GM13976 (cell line): ENCODE measurements around the gene INTU.
A peak's percentile ranks its signal among the peaks of the same experiment; 100 is the strongest.

Experiments used
- DNase-seq: peaks from one replicate; pipeline ENCODE4 v3.0.0; 2012; ENCODE audit warnings: low spot score
- in situ Hi-C: fragments of 300-500 bp; cut with MboI; formaldehyde crosslinking; loops from one replicate; pipeline ENCODE4 v1.12.0; 2022; ENCODE audit warnings: low sequenced_read_pairs, mixed read lengths, inconsistent platforms; ENCODE audit not compliant: unreplicated experiment
- TF ChIP-seq, protein P1 (sequence below): IDR thresholded peaks from 2 replicates; pipeline ENCODE4 v1.5.1; 2012; ENCODE audit warnings: borderline replicate concordance, mild to moderate bottlenecking; ENCODE audit not compliant: insufficient read depth; ENCODE audit errors: extremely low read depth, missing control alignments, control extremely low read depth

The INTU gene

GRCh38 chr4:127606823-127607222 is 25.9 kb upstream of the INTU start:
- TF ChIP-seq, protein P1, sequence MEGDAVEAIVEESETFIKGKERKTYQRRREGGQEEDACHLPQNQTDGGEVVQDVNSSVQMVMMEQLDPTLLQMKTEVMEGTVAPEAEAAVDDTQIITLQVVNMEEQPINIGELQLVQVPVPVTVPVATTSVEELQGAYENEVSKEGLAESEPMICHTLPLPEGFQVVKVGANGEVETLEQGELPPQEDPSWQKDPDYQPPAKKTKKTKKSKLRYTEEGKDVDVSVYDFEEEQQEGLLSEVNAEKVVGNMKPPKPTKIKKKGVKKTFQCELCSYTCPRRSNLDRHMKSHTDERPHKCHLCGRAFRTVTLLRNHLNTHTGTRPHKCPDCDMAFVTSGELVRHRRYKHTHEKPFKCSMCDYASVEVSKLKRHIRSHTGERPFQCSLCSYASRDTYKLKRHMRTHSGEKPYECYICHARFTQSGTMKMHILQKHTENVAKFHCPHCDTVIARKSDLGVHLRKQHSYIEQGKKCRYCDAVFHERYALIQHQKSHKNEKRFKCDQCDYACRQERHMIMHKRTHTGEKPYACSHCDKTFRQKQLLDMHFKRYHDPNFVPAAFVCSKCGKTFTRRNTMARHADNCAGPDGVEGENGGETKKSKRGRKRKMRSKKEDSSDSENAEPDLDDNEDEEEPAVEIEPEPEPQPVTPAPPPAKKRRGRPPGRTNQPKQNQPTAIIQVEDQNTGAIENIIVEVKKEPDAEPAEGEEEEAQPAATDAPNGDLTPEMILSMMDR = no peak
- DNase-seq = no peak
- in situ Hi-C loops = no loop called here

DNA sequence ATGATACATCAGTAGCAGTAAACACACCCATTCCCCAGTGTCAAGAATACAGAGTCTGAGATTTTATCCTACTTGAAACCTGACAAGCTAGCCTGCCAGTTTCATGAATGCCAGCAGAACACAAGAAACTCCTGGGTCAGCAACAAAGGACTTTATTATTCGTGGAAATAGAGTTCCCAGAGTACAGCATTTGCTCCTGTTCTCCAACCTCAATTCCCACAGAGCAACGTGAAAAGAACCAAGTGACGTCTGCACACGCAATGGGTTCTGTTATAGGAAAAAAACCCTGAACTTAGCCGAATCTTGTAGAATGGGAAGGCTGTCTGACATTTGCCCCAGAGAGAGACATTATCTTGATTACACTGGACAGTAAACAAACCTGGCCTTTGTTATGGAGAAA is 23.3 kb upstream of the INTU start:
- DNase-seq = no peak
- TF ChIP-seq, protein P1 = no peak
- in situ Hi-C loops = no loop called here

- TF ChIP-seq, protein P1 = no peak
Observed at GRCh38 chr4:127610488-127610887, 22.3 kb upstream of the INTU start.

GRCh38 chr4:127616898-127617297 is 15.9 kb upstream of the INTU start:
- TF ChIP-seq, protein P1 = no peak
- in situ Hi-C loops = loop anchor here (10.0 kb wide), 1 partner anchor 118 kb away; the partner anchor contains the start of gene SLC25A31
- DNase-seq = no peak

More at GRCh38 chr4:127610488-127610887, 22.3 kb upstream of the INTU start:
- DNase-seq = no peak
- in situ Hi-C loops = loop anchor here (10.0 kb wide), 1 partner anchor 124 kb away; the partner anchor contains the start of gene SLC25A31

DNA sequence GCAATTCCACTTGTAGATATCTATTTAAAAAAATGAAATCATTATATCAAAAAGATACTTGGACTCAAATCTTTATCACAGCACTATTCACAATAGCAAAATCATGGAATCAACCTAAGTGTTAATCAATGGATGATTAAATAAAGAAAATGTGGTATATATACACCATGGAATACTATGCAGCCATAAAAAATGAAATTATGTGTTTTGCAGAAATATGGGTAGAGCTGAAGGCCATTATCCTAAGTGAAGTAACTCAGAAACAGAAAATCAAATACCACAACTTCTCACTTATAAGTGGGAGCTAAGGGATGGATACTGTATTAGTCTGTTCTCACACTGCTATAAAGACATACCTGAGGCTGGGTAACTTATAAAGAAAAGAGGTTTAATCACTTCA is 14.3 kb upstream of the INTU start:
- no peak for DNase-seq
- in situ Hi-C loops = loop anchor here (10.0 kb wide), 1 partner anchor 116 kb away; the partner anchor contains the start of gene SLC25A31
- TF ChIP-seq, protein P1 = no peak

- in situ Hi-C loops = no loop called here
- no peak for DNase-seq
- TF ChIP-seq, protein P1 = no peak
Observed at GRCh38 chr4:127622621-127622920, 10.2 kb upstream of the INTU start.

DNA sequence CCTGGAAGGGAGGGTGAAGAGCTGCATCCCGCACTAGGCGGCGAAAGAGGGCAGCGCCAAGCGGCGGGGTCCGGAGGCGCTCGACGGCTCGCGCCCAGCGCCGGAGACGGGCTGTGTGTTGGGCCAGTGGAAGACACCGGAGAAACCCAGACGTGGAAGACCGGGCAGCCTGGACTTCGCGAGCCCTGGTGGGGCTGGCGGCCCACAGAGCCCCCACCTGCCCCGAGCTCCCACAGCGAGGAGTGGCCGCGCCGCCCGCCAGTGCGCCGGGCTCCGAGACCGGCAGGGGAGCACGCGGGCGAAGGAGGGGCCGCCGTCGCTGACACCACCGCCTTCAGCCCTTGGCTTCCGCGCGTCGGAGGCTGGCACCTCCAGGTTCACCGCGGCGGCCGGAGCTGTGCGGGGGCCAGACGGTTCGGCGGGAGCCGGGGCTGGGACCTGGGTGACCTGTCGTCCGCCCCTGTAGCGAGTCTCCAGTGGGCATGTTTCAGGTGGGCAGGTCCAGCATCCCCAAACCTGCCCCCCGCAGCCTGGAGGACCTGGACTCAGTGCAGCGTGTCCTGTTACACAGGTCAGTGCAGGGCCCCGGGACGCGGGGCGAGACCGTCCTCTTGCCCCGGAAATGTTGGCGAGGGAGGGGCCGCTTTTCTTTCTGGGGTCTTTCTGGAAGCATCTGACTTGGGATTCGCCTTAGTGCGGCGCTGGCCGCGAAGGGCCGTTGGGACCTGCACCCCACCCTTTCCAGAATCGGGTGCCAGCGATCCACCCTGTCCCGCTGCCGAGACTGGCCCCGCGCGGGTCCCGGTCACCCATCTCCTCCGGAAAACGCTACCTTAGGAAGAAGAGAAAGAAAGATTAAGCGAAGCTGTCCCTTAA is 9.6 kb upstream of the INTU start:
- in situ Hi-C loops = no loop called here
- peak; percentile 31 for DNase-seq
- TF ChIP-seq, protein P1 = no peak
